ENCODE measurements around the gene NQO1. TPM values are rescaled to one million over a fixed set of nuclear protein-coding genes. Genes with fewer than 3 reads are reported as not detected.

Gene NQO1
- total and polyA plus RNA-seq, 9 of the 15 experiments (the other 6 are each of a cell fraction or from before 2014, with no cell fraction given), result 96.7 to 198 (median 122) TPM

DNA sequence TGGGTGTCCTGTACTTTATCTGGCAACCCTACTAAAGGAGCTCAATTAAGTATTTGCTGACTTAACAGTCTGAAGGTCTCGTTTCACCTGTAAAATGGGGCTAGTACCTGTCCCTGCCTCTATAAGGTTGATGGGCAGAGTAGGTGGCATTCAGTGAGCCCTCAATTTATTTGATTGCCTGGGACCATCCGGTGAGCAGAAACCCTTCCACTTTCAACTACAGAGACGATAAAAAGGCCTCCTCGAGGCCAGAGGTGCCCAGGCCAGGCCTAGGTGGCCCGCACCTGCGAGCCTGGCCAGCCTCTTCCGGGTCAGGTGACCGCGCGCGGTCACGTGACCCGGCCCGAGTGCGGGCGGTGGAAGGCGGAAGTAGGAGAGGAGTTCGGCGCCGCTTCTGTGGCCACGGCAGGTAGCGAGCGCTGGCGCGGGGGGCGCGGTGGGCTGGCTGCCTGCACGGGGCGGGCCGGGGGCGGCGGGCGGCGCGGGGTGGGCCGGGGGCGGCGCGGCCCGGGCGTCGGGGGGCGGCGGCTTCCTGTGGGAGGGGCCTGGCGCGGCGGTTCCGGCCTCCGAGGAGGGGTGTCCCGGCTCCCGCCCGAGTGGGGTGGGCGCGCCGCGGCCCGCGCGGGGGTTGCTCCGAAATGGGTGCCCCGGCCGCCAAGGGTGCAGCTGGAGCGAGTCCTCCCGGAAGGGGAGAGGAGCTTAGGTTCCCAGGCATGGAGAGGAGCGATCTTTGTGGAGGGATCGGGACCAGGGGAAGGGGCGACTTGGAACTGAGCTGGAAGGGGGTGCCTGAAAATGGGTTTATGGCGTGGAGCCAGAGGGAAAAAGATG is 35.8 kb upstream of the NQO1 start, which contains the start of gene WWP2 (continued):
- TF ChIP-seq, protein P1, sequence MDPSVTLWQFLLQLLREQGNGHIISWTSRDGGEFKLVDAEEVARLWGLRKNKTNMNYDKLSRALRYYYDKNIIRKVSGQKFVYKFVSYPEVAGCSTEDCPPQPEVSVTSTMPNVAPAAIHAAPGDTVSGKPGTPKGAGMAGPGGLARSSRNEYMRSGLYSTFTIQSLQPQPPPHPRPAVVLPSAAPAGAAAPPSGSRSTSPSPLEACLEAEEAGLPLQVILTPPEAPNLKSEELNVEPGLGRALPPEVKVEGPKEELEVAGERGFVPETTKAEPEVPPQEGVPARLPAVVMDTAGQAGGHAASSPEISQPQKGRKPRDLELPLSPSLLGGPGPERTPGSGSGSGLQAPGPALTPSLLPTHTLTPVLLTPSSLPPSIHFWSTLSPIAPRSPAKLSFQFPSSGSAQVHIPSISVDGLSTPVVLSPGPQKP (CRISPR knock-in tag; IDR thresholded peaks at IDR 0.05), result no peak
- no peak; the same call in 1 of the 2 replicates for TF ChIP-seq KLF13 (tag; IDR thresholded peaks at IDR 0.05; ENCODE audit: borderline replicate concordance, low read depth)
- TF ChIP-seq DMBX1 (CRISPR knock-in tag; IDR thresholded peaks at IDR 0.05; ENCODE audit: borderline replicate concordance), result 0 out of 2 replicates have a peak, but pooled peaks have one; percentile 16
- TF ChIP-seq TFAM (CRISPR knock-in tag; conservative IDR thresholded peaks at IDR 0.05), result no peak
- TF ChIP-seq RB1 (IDR thresholded peaks at IDR 0.05; ENCODE audit: low read depth), result peak; percentile 50; the same call in 1 of the 2 replicates
- no peak for TF ChIP-seq PTBP1 (IDR thresholded peaks at IDR 0.05; ENCODE audit: low read depth, low read length)
- TF ChIP-seq SMARCA4 (IDR thresholded peaks at IDR 0.05), result no peak
- no peak for TF ChIP-seq CBFA2T3 (IDR thresholded peaks at IDR 0.05)
- TF ChIP-seq STAT5B (CRISPR knock-in tag; IDR thresholded peaks at IDR 0.05), result no peak
- TF ChIP-seq ZNF41 (CRISPR knock-in tag; conservative IDR thresholded peaks at IDR 0.05), result no peak
- TF ChIP-seq ZNF583 (CRISPR knock-in tag; IDR thresholded peaks at IDR 0.05), result 0 out of 2 replicates have a peak, but pooled peaks have one; percentile 16
- no peak for TF ChIP-seq MBD1 (CRISPR knock-in tag; IDR thresholded peaks at IDR 0.05)
- TF ChIP-seq ZNF644 (tag; IDR thresholded peaks at IDR 0.05; ENCODE audit: low read depth), result no peak
- no peak for TF ChIP-seq ZNF584 (CRISPR knock-in tag; IDR thresholded peaks at IDR 0.05; ENCODE audit: low read depth)
- TF ChIP-seq SRF (CRISPR knock-in tag; IDR thresholded peaks at IDR 0.05), result no peak
- TF ChIP-seq TEAD4 (IDR thresholded peaks at IDR 0.05; ENCODE audit: low read length), result peak; percentile 20; the same call in 1 of the 2 replicates
- TF ChIP-seq TEAD4 (CRISPR knock-in tag; IDR thresholded peaks at IDR 0.05; ENCODE audit: borderline replicate concordance), result no peak
- TF ChIP-seq MNT (conservative IDR thresholded peaks at IDR 0.05), result peak; percentile 67 to 83
- TF ChIP-seq, protein P2, sequence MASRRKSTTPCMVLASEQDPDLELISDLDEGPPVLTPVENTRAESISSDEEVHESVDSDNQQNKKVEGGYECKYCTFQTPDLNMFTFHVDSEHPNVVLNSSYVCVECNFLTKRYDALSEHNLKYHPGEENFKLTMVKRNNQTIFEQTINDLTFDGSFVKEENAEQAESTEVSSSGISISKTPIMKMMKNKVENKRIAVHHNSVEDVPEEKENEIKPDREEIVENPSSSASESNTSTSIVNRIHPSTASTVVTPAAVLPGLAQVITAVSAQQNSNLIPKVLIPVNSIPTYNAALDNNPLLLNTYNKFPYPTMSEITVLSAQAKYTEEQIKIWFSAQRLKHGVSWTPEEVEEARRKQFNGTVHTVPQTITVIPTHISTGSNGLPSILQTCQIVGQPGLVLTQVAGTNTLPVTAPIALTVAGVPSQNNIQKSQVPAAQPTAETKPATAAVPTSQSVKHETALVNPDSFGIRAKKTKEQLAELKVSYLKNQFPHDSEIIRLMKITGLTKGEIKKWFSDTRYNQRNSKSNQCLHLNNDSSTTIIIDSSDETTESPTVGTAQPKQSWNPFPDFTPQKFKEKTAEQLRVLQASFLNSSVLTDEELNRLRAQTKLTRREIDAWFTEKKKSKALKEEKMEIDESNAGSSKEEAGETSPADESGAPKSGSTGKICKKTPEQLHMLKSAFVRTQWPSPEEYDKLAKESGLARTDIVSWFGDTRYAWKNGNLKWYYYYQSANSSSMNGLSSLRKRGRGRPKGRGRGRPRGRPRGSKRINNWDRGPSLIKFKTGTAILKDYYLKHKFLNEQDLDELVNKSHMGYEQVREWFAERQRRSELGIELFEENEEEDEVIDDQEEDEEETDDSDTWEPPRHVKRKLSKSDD (conservative IDR thresholded peaks at IDR 0.05; ENCODE audit: low read length), result no peak
- peak; percentile 92 for TF ChIP-seq GABPA (tag; conservative IDR thresholded peaks at IDR 0.05; ENCODE audit: low read depth)
- no peak for TF ChIP-seq PTTG1 (tag; IDR thresholded peaks at IDR 0.05; ENCODE audit: low read depth)

Measured in K562 (cell line).